Fibroblast of skin of right biceps (primary cell): ENCODE measurements around the gene PPP1R27.
A peak's percentile ranks its signal among the peaks of the same experiment; 100 is the strongest.

Experiments
- DNase-seq: peaks from one replicate; pipeline ENCODE4 v3.0.0-alpha.2; 2013

Gene PPP1R27

DNA sequence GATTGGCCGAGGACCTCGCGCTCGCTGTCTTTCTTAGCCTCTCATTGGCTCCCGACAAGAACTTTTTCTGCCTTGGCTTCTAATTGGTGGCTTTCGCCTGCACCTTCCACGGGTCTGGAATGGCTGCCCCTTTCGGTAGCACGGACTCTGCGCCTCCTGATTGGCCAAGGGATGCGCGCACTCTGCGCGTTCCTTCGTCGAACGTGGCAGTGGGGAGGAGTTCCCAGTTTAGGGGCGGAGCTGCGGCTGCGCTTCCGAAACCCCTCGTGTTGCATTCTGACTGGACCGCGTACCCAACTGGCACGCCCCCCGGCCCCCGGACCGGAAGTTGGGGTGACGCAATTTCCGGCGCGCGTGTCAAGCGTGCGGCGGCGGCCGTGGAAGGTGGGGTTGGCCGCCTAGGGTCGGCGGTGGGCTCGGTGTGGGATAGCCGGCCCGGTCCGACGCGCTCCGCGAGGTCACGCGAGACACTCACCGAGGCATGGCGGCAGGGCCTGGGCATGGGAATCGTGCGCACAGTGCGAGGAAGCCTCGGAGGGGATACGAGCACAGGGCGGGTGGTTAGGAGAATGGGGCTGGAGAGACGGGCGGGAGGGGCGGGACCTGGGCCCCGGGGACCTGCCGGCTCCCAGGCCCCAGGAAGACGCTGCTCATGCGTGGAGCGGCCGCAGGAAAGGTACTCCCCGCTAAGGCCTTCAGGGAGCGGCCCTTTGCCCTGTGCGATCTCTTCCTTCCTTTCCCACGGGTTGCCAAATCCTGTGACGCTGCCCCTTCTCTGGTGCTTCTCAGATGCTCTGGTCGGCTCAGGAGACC lies 26.1 kb upstream of the PPP1R27 start:
- peak; percentile 100 for DNase-seq

DNA sequence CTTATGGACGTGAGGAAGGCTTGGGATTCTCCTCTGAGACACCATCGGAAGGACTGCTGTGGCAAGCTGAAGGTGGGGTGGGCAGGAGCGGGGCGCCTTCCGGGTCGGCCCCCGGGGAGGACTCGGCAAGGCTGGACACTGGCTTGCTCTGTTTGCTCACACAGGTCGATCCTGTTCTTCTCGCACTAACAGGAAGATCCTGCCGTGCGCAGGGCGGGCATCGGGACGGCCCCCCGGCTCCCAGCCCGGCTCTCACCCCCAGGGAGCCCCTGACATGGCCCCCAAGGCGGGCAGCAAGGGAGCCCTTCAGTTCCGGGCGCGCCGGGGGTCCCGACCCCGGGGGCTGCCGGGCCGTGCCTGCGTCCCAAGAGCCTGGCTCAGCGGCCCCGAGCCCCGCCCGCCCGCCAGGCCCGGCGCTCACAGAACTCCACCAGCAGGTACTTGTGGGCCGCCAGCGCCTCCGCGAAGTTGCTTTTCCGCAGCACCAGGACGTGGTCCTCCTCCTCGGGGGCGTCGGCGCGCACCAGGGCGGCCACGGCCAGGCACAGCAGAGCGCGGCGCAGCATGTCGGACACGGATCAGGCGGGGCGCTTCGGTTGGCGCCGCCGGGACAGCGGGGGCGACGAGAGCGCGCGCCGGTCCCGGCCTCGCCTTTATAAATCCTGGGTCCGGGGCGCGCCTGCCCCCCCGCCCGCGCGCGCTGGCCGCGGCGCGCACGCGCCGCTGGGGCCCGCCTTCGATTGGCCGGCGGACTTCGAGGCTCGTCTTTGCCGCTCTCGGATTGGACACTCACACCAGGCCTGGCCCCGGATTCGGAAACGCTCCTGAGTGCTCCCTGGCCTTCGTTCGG lies 25.3 kb upstream of the PPP1R27 start, which contains the start of gene P4HB:
TSS of gene P4HB (minus strand) at position 630 of the 850 bp plus-strand sequence. CDS start at position 566, 64 bp downstream.
- no peak for DNase-seq

DNA sequence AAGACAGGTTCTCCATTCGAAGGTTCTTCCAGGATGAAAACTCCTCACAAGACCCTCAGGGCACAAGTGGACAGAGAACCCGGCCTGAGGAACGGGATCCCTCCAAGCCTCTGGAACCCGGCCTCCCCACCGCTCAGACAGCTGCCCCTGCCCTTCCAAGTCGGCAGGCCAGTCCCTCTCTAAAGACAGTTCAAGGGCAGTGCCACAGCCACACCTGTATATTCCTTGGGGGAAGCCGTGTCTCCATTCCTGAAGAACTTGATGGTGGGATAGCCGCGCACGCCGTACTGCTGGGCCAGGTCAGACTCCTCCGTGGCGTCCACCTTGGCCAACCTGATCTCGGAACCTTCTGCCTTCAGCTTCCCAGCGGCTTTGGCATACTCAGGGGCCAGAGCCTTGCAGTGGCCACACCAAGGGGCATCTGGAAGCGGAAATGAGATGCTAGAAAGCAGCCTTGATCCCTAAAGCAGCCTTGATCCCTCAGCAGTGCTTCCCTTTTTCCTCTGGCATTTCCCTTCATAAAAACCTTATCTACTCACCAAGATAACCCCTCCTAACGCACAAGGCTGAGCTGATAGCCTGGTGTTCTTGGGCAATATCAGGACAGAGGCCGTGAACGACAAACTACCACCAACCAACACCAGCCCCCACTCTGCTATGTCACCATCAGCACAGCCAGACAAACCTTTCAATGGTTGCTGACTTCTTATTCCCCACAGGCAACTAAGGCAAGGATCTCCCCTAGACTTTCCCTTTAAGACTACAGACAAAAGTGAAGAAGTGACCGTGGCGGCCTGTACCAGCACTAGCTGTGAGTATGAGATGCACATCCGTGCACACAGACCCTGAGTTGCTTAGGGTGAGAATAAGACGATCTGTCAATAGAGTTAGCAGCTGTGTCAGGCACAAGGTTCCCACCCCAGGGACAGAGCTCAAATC lies 24.4 kb upstream of the PPP1R27 start:
- no peak for DNase-seq

DNA sequence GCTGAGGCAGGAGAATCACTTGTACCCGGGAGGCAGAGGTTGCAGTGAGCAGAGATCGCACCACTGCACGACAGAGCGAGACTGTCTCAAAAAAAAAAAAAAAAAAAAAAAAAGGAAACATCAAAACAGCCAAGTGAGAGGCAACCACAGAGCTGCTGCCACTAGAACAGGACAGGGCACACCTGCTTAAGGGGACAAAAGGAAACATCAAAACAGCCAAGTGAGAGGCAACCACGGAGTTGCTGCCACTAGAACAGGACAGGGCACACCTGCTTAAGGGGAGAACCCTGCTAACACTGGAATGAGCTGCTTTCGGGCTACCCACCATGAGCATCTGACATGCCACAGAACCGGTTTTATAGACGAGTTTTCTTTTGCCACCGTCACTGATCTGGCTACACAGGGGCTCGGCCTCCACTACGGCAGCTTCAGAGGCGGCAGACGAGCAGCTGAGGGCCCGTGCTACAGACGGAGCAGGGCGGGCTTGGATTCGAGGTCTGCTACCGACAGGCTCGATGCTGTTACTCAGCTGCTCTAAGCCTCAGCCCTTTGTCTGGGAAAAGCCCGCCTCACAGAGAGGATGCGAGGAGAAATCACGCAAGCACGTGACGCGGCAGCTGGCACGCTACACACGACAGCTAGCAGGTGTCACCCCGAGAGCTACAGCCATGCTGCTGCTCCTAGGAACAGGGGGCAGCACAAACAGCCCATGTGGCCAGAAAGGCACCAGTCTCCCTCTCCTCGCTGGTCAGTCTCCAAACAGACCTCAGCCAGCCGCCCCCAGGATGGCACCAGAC lies 23.5 kb upstream of the PPP1R27 start:
- no peak for DNase-seq

DNA sequence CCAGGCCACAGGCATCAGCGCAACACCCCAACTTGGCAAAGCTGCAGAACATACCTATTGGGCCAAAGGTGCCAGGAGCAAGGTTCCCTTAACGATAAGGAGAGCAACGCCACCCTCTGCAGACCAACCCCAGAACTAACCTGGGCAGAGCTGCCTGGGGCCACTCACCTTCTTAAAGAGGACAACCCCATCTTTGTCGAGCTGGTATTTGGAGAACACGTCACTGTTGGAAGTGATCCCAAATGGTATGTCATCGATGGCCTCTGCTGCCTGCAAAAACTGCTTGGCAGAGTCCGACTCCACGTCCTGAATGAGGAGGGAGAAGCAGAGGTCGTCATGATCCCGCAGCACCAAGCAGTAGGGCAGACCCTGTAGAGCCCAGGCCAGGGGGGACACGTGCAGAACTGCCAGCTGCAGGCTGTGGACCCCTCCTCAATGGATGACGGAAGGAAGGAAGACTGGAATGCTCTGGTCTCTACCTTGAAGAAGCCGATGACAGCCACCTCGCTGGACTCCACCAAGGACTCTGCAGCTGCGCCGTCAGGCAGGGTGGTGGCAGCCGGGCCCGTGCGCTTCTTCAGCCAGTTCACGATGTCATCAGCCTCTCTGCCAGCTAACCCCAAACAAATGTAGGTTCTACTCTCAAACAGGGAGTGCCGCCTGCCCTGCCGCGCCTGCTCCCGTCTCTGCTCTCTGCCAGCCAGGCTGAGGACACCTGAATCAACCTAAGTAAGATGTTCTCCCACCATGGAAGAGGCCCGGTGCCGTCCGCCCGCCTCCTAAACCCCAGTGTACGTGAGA lies 20.3 kb upstream of the PPP1R27 start:
- no peak for DNase-seq

DNA sequence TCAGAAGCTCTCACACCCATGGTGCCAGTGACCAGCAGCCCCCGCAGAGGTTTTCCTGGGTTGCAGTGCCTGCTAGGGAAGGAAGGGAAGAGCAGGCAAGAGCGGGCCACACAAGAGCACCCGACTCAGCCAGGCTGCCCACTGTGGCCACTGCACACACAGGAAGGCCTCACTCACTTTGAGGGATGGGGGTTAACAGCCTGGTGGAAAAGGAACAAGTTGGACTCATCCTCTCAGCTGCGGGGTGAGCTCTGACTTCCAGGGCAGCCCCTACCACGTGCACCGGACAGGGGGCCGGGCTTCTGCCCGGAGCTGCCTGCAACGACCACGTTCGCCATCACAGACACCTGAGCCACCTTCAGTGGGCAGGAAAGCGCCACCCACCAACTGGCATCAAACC lies 17.4 kb upstream of the PPP1R27 start:
- DNase-seq: no peak

DNA sequence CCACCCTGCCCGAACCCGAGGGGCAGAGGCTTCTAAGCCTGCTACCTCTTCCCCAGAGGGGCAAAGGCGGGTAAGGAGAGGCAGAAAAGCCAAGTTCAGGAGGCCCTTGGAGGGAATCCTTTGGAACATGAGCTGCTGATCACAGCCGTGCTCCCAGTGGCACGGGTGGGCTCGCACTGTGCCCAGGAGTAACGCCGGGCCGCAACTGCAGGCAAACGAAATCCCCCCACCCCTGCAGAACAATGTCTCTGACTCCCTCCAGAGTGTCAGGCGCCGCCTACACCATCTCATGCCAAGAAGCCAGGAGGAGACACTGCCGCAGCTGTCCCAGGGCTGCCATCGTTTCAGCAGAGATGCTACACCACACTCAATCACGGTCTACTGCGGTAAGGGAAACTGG lies 16.6 kb upstream of the PPP1R27 start:
- DNase-seq: no peak

DNA sequence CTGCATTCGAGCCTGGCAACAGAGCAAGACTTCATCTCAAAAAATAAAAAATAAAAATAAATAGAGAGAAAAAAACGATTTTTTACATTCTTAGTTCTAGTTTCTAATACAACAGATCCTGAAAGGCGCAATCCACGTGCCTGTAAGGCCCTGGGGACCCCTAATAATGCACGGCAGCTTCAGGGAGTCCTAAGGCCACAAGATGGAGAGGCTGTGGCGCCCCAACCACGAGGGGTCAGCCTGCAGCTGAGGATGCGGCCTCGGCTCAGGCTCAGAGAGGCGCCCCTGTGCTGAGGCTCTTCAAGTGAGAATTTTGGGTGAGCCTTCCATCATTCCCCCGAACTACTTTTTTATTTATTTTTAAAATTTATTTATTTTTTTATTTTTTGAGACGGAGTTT lies 14.6 kb upstream of the PPP1R27 start:
- no peak for DNase-seq

DNA sequence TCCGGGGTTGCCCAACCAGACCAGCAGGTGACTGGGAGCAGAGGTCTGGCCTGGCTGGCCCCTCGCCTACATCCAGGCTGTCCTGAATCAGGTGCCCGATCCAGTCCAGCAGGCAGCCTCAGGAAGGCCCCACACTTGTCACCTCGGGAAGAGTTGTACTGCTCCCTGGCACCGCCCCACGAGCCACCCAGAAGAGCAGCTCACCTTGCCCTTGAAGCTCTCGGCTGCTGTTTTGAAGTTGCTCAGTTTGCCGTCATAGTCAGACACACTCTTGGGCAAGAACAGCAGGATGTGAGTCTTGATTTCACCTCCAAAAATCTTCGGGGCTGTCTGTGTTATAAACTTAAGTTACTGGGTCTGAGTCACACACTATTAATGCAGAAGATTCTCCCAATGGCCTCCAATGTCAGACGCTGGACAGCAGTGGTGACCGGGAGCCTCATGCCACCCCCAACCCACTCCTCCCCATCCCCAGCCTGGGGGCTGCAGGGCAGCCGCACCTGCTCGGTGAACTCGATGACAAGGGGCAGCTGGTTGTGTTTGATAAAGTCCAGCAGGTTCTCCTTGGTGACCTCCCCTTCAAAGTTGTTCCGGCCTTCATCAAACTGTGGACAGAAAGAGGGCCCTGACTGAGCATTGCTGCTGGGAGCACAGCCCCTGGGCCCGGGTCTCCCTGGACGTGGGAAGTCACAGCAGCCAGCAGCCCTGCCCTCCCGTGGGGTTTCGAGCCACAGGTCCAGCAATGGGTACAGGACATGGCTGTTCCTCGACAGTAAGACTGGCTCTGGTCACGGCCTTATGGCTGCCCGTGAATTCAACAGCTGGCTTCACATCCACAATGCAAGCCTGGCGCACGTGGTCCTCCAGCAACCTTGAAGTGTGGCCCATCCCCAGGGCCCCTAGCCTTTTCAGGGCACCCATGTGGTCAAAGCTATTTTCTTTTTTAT lies 12.2 kb upstream of the PPP1R27 start:
- DNase-seq: no peak

DNA sequence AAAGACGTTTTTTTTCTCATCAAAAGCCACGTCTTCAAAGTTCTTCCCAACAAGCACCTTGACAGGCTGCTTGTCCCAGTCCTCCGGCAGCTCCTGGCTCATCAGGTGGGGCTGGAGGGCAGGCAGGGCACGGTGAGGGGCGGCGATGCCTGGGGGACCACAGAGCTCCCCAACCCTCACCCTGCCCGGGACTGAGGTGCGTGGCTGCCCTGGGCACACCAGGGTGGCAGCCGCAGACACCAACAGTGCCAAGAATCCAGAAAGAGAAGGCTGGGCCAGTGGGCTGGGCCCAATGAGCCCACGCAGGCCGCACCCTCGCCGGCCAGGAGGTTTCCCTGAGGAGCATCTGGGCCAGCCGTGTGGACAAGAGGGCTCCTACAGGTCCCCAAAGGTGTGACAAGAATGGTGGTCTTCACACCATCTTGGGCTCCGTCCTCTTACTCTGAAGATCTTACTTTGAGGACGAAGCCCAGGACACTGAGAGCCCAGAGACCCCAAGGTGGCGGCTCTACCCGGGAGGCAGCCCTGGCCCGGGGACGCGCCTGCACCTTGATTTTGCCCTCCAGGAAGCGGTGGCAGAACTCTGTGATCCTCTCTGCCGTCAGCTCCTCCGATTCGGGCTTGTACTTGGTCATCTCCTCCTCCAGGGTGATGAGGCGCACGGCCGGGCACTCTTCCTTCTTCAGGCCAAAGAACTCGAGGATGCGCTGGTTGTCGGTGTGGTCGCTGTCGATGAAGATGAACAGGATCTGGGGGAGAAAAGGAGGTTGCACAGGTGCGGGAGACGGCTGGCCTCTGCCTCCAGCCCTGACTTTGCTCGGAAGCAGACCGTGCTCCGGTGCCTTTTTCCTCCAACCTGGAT lies 11.3 kb upstream of the PPP1R27 start:
- no peak for DNase-seq

DNA sequence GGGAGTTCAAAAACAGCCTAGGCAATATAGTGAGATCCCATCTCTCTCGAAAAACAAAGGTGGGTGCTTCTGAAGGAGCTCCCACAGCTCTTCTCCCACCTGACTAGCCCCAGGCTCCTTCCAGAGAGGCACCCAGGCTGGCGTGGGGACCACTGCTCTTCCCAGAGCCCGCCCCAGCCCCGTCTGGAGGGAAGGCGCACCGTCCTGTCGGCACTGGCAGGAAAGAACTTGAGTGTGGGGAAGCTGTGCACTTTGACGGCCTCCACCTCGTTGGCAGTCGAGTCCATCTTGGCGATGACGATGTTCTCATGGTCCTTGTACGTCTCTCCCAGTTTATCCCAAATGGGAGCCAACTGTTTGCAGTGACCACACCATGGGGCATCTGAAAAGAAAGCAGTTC lies 10.5 kb upstream of the PPP1R27 start:
- DNase-seq: no peak

DNA sequence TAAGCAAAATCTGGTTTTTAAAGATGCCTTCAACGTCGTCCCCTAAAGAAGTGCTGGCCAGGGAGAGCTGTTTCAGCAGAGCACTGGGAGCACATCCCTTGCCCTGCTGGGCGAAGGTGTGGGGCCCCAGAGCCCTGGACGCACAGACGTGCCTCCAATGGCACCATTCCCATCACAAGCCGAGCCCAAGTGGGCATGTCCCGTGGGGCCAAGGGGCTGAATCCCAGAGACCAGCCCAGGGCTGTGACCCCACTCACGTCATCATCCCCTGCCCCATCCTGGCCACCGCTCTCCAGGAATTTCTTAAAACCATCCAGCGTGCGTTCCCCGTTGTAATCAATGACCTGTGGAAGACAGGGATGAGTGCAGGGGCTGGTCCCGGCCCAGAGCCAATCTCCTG lies 10.0 kb upstream of the PPP1R27 start:
- no peak for DNase-seq

DNA sequence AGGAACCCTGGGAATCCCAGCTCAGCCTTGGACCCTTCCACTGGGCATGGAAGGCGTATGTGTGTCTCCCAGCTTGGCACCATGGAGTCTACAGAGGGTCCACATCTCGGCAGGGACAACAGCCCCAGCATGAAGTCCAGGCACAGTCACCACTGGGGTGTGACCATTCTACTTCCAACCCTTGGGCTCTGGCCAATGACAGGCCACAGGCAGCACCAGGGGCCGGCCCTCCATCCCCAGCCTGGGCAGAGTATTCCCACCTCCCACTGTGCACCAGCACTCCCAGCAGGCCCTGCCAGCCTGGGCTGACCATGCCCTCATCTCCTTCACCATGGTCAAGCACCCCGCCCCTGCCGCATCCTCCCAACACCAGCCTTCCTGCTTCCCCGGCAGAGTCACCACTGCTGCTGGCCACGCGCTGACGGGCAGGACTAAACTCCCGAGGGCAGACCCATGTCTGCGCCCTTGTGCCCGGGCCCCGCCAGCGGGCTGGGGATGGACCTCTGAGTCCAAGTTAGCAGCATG lies 9.5 kb upstream of the PPP1R27 start:
- DNase-seq: no peak

DNA sequence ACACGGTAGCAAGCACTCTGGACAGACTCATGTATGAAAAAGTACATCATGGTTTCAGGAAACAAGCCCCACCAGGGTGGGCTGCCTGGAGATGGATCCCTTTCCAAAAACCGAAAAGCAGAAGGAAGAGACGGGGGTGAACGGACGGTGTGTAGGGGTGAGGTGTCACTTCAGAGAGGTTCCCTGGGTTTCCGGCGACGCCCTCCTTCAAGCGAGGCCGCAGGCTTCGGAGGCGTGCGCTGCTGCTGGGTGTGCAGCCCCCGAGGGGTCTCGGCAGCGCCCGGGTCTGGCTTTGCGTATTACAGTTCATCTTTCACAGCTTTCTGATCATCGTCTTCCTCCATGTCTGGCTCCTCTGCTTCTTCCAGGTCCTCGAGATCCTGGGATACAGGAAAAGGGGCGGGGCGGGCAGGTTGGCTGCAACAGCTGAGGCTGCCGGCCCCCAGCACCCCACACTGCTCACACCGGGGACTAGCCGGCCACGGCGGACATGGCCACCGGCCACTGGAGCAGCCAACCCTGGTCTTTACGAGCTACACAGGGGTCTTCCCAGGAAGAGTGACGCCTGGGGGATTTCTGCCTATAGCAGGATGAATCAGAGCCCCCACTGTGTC lies 9.0 kb upstream of the PPP1R27 start:
- DNase-seq: no peak

DNA sequence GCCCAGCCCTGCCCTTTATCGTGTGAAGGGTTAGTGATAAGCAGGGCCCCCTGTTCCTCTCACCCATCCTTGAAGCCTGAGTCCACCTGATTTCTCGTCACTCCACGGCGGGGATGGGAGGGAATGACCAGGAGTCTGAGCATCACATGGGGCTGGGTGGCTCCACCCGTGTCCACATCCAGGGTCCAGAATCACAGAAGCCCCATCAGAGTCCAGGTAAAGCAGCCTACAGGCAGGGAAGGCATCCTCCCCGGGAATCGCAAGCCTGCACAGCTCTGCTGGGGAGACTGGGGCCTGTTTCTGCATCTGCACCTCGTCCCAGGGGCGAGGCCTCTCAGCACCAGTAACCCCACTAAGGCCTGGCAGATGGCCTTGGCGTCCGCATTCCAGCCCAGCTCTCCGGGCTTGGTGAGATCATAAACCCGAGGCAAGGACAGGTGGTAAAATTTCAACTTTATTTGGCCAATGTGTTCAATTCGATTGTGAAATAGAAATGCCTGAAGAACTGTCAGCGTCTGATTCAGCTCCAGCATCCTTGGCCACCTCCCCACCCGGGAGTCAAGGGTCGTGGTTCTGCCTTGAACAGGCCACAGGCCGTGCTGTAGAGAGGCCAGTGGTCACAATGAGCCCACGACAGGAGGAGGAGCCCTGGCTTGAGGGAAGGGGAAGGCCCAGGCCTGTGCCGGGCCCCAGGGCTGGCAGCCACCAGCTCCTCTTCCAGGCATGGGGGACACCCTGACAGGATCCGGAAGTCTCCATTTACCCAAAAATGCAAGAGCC lies 8.1 kb upstream of the PPP1R27 start:
- DNase-seq: no peak

DNA sequence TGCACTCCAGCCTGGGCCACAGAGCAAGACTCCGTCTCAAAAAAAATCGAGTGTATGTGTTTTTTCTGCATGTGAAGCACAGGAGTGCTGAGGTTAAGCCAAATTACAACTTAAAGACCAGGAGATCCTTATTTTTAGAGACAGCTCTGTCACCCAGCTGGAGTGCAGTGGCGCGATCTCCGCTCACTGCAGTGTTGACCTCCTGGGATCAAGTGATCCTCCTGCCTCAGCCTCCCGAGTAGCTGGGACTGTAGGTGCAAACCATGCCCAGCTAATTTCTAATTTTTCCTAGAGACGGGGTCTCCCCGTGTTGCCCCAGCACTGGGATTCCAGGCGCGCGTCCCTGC lies 7.5 kb upstream of the PPP1R27 start:
- DNase-seq: no peak

DNA sequence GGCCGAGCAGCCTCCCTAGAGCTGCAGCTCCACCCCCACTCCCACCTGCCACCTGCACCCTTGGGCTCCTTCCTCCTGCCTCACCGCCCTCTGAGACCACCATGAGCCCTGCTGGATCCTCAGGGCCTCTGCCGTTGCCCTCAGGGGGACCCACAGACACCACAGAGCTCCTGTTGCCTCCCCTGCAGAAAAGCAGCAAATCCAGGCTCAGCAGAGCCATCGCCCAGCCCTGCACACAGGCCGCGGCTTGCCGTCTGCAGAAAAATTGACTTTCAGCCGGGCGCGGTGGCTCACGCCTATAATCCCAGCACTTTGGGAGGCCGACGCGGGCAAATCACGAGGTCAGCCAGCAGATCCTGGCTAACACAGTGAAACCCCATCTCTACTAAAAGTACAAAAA lies 7.0 kb upstream of the PPP1R27 start:
- DNase-seq: no peak
